NK-92 (cell line): ENCODE data around the gene FHL1.

Experiments used
- DNase-seq: peaks from one replicate; lab custom pipeline; 2025; ENCODE audit not compliant: unreplicated experiment; lab: John Stamatoyannopoulos, UW

FHL1 gene

GRCh38 chrX:136251041-136251991 is 104.0 kb downstream of the FHL1 start, which contains the start of gene MAP7D3:
TSS of gene MAP7D3 (minus strand) at chrX:136251400. CDS start at chrX:136251358, 42 bp downstream.
- no peak for DNase-seq

- DNase-seq = no peak
These were observed 108.2 kb downstream of the FHL1 start for GRCh38 chrX:136255541-136255940.

GRCh38 chrX:136256026-136256425 is 108.7 kb downstream of the FHL1 start:
- no peak for DNase-seq

- no peak for DNase-seq
These were observed 111.6 kb downstream of the FHL1 start for GRCh38 chrX:136258951-136259350.

- no peak for DNase-seq
These were observed 112.2 kb downstream of the FHL1 start for GRCh38 chrX:136259543-136259942.

- no peak for DNase-seq
These were observed 113.4 kb downstream of the FHL1 start for GRCh38 chrX:136260776-136261175.
